ENCODE data around the gene CTNNBL1. TPM values are rescaled to one million over a fixed set of nuclear protein-coding genes. Genes with fewer than 3 reads are reported as not detected.

Gene CTNNBL1
- total and polyA plus RNA-seq, 2 experiments from 2014 or later = 36.3 to 68.7 TPM

GRCh38 chr20:37917461-37917860 lies 223.6 kb downstream of the CTNNBL1 start (continued):
- TF ChIP-seq, protein P1, sequence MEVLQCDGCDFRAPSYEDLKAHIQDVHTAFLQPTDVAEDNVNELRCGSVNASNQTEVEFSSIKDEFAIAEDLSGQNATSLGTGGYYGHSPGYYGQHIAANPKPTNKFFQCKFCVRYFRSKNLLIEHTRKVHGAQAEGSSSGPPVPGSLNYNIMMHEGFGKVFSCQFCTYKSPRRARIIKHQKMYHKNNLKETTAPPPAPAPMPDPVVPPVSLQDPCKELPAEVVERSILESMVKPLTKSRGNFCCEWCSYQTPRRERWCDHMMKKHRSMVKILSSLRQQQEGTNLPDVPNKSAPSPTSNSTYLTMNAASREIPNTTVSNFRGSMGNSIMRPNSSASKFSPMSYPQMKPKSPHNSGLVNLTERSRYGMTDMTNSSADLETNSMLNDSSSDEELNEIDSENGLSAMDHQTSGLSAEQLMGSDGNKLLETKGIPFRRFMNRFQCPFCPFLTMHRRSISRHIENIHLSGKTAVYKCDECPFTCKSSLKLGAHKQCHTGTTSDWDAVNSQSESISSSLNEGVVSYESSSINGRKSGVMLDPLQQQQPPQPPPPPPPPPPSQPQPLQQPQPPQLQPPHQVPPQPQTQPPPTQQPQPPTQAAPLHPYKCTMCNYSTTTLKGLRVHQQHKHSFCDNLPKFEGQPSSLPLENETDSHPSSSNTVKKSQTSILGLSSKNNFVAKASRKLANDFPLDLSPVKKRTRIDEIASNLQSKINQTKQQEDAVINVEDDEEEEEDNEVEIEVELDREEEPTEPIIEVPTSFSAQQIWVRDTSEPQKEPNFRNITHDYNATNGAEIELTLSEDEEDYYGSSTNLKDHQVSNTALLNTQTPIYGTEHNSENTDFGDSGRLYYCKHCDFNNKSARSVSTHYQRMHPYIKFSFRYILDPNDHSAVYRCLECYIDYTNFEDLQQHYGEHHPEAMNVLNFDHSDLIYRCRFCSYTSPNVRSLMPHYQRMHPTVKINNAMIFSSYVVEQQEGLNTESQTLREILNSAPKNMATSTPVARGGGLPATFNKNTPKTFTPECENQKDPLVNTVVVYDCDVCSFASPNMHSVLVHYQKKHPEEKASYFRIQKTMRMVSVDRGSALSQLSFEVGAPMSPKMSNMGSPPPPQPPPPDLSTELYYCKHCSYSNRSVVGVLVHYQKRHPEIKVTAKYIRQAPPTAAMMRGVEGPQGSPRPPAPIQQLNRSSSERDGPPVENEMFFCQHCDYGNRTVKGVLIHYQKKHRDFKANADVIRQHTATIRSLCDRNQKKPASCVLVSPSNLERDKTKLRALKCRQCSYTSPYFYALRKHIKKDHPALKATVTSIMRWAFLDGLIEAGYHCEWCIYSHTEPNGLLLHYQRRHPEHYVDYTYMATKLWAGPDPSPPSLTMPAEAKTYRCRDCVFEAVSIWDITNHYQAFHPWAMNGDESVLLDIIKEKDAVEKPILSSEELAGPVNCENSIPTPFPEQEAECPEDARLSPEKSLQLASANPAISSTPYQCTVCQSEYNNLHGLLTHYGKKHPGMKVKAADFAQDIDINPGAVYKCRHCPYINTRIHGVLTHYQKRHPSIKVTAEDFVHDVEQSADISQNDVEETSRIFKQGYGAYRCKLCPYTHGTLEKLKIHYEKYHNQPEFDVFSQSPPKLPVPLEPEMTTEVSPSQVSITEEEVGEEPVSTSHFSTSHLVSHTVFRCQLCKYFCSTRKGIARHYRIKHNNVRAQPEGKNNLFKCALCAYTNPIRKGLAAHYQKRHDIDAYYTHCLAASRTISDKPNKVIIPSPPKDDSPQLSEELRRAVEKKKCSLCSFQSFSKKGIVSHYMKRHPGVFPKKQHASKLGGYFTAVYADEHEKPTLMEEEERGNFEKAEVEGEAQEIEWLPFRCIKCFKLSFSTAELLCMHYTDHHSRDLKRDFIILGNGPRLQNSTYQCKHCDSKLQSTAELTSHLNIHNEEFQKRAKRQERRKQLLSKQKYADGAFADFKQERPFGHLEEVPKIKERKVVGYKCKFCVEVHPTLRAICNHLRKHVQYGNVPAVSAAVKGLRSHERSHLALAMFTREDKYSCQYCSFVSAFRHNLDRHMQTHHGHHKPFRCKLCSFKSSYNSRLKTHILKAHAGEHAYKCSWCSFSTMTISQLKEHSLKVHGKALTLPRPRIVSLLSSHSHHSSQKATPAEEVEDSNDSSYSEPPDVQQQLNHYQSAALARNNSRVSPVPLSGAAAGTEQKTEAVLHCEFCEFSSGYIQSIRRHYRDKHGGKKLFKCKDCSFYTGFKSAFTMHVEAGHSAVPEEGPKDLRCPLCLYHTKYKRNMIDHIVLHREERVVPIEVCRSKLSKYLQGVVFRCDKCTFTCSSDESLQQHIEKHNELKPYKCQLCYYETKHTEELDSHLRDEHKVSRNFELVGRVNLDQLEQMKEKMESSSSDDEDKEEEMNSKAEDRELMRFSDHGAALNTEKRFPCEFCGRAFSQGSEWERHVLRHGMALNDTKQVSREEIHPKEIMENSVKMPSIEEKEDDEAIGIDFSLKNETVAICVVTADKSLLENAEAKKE (CRISPR knock-in tag; IDR thresholded peaks at IDR 0.05) = no peak
- no peak for TF ChIP-seq CTCF (conservative IDR thresholded peaks at IDR 0.05; ENCODE audit: low read depth in 2 of 2)
- TF ChIP-seq, protein P2, sequence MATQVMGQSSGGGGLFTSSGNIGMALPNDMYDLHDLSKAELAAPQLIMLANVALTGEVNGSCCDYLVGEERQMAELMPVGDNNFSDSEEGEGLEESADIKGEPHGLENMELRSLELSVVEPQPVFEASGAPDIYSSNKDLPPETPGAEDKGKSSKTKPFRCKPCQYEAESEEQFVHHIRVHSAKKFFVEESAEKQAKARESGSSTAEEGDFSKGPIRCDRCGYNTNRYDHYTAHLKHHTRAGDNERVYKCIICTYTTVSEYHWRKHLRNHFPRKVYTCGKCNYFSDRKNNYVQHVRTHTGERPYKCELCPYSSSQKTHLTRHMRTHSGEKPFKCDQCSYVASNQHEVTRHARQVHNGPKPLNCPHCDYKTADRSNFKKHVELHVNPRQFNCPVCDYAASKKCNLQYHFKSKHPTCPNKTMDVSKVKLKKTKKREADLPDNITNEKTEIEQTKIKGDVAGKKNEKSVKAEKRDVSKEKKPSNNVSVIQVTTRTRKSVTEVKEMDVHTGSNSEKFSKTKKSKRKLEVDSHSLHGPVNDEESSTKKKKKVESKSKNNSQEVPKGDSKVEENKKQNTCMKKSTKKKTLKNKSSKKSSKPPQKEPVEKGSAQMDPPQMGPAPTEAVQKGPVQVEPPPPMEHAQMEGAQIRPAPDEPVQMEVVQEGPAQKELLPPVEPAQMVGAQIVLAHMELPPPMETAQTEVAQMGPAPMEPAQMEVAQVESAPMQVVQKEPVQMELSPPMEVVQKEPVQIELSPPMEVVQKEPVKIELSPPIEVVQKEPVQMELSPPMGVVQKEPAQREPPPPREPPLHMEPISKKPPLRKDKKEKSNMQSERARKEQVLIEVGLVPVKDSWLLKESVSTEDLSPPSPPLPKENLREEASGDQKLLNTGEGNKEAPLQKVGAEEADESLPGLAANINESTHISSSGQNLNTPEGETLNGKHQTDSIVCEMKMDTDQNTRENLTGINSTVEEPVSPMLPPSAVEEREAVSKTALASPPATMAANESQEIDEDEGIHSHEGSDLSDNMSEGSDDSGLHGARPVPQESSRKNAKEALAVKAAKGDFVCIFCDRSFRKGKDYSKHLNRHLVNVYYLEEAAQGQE (IDR thresholded peaks at IDR 0.05; ENCODE audit: unreplicated experiment) = no peak
- no peak for TF ChIP-seq EZH2phosphoT487 (IDR thresholded peaks at IDR 0.05; ENCODE audit: unreplicated experiment)
- TF ChIP-seq EZH2 (IDR thresholded peaks at IDR 0.05; ENCODE audit: low read depth, unreplicated experiment) = no peak
- TF ChIP-seq POLR2AphosphoS5 (IDR thresholded peaks at IDR 0.05; ENCODE audit: low read depth) = no peak
- TF ChIP-seq NANOG (IDR thresholded peaks at IDR 0.05; ENCODE audit: borderline replicate concordance) = no peak
- no peak for TF ChIP-seq CREB1 (CRISPR knock-in tag; IDR thresholded peaks at IDR 0.05; ENCODE audit: low read depth)
- TF ChIP-seq ZNF331 (CRISPR knock-in tag; IDR thresholded peaks at IDR 0.05; ENCODE audit: low read depth) = no peak
- TF ChIP-seq ETS1 (IDR thresholded peaks at IDR 0.05) = no peak

Data from GM23338 (cell line).